ENCODE measurements around the gene TMEM54. TPM values are rescaled to one million over a fixed set of nuclear protein-coding genes. Genes with fewer than 3 reads are reported as not detected.

The TMEM54 gene
- total RNA-seq, 1 experiment from 2014 or later = 6.1 TPM

DNA sequence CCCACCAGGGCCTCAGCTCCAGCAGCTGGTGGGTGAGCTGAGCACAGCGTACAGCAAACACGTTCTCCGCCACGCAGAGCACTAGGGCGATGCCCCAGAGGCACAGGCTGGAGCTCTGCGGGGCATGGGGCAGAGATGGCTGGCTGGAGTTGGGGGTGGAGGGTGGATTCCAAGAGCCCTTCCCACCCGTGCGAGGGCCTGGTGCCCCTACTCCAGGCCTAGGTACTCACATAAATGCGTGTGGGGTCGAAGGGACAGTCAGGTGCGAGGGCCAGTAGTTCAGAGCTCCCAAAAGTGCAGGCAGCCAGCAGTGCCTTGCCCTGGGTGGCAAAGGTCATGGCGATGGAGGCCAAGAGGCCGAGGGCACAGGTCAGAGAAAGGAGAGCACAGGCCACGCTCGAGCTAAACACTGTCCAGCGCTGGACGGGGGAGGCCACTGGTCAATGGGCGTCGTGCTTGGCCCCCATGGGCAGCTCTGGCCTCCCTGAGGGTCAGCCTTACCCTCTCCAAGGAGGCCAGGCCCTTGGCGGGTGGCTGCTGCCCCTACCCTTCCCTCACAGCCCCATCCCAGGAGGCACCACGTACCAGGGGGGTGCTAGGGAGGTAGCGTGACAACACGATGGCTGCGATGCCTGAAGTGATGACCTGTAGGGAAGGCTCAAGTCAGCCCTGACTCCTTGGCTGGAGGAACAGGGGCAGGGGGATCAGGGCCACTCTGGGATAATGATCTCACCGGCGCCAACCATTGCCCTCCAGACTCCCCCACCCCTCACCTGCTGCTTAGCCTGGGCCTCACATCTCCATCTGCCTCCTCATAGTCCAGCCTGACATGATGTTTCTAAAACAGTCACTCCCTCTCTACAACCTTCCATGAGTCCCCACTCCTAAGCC, 5.6 kb downstream of the TMEM54 start:
- no peak for DNase-seq (ENCODE audit: extremely low read depth, low read depth)

DNA sequence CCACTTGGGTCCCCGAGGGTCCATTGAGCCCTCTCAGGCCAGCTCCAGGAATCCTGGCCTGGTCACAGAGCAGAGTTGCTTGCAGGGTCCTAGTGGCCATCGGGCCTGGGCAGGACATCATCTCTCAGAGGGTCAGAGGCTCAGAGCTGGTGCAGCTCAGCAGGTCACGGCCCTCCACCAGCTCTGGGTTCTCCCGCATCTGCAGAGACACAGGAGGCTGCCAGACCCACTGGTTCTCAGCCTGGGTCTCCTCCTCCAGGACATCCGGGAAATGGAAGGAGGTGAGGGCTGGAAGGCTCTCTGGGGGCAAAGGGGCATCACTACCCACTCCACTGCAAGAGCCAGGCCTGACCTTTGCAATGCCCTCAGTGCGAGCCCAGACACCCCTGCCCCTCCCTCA, 6.5 kb downstream of the TMEM54 start:
- DNase-seq (ENCODE audit: extremely low read depth, low read depth) = no peak

DNA sequence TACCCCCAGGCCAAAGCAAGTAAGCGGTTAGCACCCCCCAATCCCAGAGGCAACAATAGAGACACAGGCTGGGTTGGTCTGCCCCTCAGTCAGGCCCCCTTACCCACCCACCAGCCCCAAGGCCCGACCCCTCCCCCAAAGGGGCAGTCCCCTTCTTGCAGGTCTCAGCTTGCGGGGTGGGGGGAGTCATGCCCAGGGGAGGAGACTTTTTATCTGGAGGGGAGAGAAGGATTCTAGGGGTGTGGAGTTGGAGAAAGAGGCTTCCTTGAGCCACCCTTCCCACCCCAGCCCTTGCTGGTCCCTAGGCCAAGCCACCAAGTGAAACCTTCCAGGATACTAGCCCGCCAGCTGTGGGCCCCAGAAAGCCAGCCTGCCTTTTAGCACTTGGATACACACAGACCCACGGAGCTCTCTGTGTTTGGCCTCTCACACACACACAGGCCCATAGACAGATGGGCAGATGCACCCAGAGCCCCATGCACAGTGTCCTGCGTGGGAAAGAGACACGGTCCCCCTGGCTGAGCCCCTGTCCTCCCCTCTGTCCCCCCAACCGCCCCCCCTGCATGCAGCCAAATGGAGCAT, 7.1 kb downstream of the TMEM54 start:
- DNase-seq (ENCODE audit: extremely low read depth, low read depth) = no peak

DNA sequence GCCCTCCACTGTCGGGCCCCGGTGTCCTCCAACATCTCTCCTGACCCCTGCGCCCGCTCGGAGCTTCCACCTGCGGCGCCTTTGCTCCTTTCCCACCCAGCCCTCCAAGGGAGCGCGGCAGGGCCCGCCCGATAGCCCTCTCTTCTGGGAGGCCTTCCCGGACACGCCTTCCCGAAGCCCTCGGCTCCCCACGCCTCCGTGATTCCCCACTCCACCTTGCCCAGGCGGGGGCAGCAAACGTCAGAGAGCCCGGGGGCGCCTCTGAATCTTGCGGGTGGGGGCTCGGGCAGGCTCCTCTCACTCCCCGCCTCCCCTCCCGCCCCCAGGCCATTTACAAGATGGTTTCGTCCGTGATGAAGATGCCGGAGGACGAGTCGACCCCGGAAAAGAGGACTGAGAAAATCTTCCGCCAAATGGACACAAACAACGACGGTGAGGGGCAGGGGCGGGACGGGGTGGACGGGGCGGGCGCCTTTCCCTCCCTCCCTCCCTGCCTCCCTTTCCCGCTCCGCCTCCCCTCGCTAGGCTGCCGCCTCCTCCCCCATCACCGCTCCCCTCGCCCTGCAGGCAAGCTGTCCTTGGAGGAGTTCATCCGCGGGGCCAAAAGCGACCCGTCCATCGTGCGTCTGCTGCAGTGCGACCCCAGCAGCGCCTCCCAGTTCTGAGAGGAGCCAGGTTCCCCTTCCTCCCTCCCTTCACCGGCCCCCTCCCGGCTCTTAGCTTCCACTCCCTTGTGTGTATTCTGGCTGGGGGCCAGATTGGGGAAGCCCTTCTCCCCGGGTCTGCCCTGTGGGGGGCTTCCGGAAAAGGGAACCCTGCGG, 7.8 kb downstream of the TMEM54 start:
- no peak for DNase-seq (ENCODE audit: extremely low read depth, low read depth)

DNA sequence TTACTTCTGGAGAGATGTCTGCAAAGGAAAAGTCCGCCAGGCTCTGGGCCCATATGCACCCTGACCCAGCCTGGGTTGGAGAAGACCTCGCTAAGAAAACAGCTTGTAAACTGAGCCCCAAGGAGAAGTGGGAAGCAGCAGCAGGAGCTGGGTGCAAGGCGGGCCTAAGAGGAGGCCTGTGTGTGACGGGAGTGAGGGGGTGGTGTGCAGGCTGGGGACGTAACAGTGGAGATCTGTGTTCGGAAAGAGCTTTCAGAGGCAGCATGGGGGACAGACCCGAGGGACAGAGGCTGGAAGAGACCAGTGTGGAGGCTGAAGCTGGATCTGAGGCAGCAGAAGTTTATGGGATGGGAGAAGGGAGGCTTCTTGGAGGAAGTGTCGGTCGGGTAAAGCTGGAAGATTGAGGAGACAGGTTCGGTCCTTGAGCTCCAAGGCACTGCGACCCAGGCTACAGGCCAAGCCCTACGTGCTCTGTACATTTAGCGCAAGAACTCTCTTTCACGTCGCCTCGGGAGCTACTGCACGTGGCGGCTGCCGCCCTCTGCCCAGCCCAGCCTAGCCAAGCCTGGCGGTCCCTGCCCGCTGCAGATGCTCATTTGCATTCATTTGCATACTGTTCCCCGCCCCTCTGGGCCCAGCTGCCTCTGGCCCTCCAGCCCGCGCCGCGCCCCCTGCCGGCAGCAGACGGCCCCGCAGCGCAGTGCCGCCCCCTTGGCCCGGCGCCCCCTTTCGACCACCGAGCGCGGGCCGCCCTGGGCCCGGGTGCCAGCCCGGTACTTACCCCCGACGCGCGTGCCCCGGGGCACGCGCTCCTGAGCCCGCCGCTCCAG, 8.6 kb downstream of the TMEM54 start:
- no peak for DNase-seq (ENCODE audit: extremely low read depth, low read depth)

DNA sequence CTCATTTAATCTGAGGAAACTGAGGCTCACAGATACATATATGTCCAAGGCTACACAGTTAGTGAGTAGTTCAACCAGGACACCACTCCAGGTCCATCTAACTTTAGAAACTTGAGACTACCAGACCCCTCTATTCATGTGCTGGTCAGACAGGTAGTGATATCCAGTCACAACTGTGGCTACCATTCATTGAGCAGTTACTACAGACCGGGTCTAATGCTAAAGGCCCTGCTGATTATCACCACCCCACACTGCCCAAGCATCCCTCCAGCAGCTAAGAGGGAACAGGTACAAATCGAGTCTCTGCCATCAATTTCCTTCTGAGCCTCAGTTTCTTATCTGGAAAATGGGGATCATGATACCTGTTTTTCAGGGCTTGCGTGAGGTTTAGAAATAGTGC, 9.6 kb downstream of the TMEM54 start:
- DNase-seq (ENCODE audit: extremely low read depth, low read depth) = no peak

DNA sequence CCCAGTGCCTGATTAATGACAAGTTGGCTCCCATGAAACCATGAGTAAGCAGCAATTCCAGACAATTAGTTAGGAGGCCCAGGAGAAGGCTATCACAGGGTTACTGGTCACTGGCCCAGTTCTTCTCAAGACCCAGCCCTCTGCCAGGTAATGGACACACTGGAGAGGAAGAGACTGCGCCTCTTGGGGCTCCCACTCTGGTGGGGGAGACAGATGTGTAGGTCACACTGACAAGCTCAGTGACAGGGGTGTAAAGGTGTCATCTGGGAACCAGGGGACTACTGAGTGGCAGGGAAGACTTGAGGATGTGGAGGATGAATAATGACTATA, 10.0 kb downstream of the TMEM54 start:
- DNase-seq (ENCODE audit: extremely low read depth, low read depth) = no peak

DNA sequence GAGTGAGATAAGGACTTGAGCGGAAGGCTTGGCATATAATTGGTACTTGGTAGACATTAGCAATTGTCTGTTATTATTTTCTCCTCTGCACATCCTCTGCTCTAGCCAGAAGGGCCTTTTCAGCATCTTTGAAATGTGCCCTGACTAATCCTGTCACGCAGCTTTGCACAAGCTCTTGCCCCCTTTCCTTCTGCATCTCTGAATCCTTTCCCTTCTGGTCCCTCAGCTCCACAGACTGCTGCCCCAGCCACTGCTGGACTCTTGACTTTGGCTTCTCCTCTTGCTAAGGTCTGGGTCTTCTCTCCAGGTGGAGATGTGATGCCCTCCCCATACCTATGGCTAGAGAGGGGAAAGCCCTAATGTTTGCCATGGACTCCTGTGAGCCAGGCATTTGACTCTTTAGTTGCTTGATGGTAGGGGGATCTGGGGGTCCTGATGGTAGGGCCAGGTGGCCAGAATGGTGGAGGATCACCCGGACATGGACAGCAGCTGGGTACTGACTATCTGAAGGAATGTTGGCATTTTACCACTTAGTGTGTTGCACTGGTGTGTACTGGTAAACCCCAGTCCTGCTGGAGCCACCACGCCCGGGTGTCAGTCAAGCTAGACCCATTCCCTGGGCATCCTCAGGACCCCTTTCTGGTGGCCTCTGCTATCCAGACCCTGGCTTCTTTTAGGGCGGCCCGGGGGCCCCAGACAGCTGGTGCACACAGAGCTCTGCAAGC, 10.5 kb downstream of the TMEM54 start:
- no peak for DNase-seq (ENCODE audit: extremely low read depth, low read depth)

DNA sequence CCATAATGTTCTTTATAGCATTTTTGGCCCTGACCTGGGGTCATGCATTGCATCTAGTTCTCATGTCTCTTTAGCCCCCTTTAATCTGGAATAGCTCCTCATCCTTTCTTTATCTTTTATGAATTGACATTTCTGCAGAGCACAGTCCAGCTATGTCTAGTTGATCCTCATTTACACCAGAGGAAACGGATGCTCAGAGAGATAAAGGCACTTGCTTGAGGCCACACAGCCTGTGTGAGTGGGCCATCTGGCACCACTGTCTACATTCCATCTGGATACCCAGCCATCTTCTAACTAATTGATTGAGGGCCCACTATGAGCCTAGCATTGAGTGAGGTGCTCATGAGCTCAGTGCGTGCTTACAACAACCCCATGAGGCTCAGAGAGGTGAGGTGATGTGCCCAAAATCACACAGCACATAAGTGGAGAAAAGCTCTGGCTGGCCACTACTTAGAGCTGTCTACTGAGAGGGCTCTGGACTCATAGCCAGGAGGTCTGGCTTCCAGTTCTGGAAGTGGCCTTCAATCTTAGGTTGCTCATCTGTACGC, 11.4 kb downstream of the TMEM54 start:
- DNase-seq (ENCODE audit: extremely low read depth, low read depth) = no peak

DNA sequence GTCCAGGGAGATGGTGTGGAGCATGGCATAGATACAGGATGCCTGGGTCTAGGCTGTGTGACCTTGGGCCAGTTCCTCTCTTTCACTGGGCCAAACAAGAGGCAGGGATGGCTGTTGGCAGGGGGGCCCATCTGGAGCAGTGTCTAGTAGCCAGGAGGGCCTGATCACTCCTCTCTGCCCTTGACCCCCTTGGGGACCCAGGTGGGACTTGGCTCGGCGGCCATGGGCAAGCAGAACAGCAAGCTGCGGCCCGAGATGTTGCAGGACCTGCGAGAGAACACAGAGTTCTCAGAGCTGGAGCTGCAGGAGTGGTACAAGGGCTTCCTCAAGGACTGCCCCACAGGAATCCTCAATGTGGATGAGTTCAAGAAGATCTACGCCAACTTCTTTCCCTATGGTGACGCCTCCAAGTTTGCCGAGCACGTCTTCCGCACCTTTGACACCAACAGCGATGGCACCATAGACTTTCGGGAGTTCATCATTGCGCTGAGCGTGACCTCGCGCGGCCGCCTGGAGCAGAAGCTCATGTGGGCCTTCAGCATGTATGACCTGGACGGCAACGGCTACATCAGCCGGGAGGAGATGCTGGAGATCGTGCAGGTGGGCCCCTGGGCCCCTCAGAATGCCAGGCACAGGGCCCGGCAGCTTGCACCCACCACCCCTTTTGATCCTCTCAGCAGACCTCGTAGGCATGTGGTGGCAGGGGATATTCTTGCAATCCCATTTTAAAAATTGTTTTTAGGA, 12.3 kb downstream of the TMEM54 start:
- DNase-seq (ENCODE audit: extremely low read depth, low read depth) = no peak

DNA sequence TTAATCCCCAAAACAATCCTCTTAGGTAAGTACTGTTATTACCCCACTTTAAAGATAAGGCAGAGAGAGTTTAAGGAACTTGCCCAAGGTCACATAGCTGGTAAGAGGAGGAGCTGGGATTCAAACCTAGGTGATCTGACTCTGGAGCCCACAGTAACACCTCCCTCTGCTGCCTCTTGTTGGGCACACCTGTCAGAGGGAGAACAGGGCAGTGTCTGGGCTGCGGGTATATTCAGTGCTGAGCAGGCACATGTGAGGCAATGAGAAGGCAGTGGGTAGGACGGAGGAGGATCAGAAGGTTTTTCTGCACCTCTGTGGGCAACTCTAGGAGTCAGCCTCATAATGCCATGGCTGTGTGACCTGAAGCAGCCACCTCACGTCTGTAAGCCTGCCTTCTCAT, 13.1 kb downstream of the TMEM54 start:
- no peak for DNase-seq (ENCODE audit: extremely low read depth, low read depth)

DNA sequence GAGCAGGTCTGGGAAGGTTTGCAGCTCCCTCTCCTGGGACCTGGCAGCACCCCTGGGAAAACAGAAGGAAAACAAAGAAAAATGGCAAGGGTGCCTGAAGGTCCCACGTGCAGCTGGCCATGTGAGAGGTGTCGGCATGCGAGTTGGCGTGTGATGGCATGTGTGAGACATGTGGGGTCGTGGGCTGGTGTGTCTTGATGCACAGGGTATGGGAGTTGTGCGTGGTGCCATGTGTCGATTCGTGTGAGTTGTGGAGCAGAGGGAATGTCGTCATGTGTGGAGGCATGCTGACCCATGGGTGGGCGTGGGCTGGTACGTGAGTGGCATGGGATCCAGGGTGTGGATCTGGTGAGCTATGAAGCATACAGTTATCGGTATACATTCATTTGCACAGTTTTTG, 13.6 kb downstream of the TMEM54 start:
- DNase-seq (ENCODE audit: extremely low read depth, low read depth) = no peak

DNA sequence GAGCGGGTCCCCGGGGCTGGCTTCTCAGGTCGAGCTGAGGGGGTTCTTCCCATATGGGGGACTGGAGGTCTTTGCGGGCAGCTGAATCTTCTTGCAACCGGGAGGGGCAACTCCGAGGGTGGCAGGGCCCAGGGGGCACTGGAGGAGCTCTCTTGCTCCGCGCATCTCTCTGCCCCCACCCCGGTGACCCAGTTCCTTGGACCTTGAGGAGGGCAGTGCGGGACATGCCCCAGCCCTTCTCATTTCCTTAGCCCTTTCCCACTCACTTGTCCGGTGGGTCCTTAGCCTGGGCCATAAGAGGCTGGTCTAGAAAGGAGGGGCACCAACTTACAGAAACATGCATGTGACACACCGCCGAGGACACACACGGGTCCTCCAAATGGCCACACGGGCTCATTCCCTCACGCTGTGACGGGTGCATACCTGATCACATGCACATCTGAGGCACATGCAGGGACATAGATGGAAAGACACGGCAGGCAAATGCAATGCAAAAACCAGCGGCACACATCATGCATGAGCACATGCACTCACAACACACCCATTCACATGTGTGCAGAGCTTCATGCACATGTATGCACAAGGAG, 14.3 kb downstream of the TMEM54 start:
- DNase-seq (ENCODE audit: extremely low read depth, low read depth) = no peak

DNA sequence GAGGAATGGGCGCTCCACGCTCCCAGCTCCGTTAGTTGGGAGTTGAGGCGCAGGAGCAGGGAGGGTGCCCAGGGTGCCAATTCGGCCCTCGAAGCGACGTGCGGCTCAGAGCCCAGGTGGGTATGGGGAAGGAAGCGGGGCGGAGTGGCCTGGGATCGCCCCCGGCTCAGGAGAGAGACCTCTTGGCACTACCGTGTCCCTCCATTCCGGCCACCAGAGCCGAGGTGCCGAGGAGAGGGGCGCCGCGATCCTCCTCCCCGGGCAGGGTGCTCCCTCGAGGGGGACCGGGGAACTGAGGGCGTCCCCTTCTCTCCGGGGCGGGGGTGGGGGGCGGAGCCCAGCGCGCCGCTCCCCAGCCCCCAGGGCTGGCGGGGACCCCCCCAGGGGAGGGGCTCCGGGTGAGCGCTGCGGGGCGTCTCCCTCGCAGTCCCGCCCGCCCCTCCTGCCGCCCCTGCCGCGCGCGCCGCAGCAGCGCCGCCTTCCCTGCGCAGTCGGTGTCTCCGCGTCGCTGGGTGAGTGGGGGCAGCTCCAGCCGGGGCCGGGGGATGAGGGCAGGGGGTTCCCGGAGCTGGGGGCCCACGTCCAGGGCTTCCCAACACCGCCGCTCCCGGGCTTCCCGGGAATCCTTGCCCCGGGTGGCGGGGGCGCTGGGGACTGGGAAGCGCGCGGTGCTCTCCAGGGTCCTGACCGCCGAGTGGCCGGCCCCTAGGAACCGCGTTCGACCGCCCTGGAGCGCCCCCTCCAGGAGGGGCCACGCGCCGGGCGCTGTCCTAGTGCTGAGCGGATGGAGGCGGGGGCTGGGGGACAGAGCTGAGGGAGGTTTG, 15.0 kb downstream of the TMEM54 start, which contains the start of gene HPCA:
HPCA (plus strand) TSS at position 488 of the 824 bp plus-strand sequence. CDS start 2,408 bp downstream, outside the sequence.
- peak; percentile 52 for DNase-seq (ENCODE audit: extremely low read depth, low read depth)

DNA sequence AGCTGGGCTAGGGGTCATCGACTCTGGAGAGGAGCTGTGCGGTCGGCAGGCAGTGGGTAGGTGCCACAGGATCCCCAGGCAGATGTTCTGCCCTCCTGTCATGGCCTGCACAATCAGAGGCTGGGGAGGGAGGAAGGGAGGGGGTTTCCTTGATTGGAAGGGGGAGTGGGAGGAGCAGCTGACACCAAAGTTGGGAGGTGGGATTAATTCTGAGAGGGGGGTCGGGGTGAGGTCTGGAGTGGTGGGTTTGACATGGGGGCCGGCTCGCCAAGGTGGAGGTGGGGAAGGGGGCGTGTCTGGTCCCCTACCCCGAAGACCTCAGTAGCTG, 15.5 kb downstream of the TMEM54 start:
- DNase-seq (ENCODE audit: extremely low read depth, low read depth) = no peak

DNA sequence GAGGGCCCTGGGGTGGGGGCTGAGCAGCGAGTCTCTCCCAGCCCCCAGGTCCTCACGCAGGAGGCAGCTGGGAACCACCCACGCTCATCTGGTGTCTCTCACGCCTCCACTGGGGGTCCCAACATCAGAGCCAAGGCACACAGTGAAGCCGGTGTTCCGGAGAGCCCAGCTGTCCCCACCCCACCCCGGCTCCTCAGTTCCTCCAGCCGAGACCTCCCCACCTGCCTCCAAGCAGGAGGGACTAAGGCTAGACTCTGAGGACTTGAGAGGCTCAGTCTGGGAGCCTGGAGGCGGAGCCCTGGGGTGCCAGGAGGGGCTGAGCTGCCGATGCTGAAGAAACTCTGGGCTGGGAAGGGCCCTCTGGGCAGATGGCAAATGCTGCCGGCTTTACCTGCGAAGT, 16.5 kb downstream of the TMEM54 start:
- DNase-seq (ENCODE audit: extremely low read depth, low read depth) = no peak

DNA sequence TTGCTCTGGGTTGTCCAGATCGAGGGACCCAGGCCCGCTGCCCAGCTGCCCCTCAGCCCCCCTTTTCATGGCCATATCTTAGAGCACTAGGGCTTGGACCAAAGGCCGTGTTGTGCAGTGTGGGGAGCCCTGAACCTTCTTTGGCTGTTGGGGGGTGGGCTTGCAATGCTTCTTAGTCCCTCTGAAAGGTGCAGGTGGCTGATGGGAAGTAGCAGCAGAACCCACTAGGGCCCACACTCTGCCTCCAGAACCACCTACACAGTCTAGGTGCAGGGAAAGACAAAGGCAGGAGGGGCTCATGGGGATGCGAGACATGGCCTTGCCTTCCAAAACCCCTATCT, 17.2 kb downstream of the TMEM54 start:
- DNase-seq (ENCODE audit: extremely low read depth, low read depth) = no peak

Measured in NCI-H460 (cell line).